Tibial nerve (tissue), 4 donors: ENCODE measurements around the gene ITIH3.

ENCODE experiments used
- CTCF ChIP-seq, 5 experiments: fragments of 200-600 bp in 3 of 5; fragments of 450-650 bp in 2 of 5; sonication (generic) in 3 of 5; IDR thresholded peaks; one replicate each; pipeline ENCODE4 v1.5.1; 2016 to 2019; ENCODE audit warnings: antibody characterized with exemption in 5 of 5, mild to moderate bottlenecking in 3 of 5, moderate library complexity in 2 of 5
- EP300 ChIP-seq, 2 donors: sonication (generic); formaldehyde crosslinking; IDR thresholded peaks; one replicate each; pipeline ENCODE4 v1.6.1; 2017; ENCODE audit warnings: antibody characterized with exemption in 2 of 2, mild to moderate bottlenecking in 1 of 2
- POLR2A ChIP-seq, 2 donors: fragments of 450-650 bp; IDR thresholded peaks; one replicate each; pipeline ENCODE4 v1.6.1; 2017; ENCODE audit warnings: antibody characterized with exemption in 2 of 2, mild to moderate bottlenecking in 2 of 2, moderate library complexity in 2 of 2

- TF ChIP-seq CTCF (IDR thresholded peaks at IDR 0.05) (no peak), EP300 (IDR thresholded peaks at IDR 0.05) (no peak), POLR2A (IDR thresholded peaks at IDR 0.05) (no peak)
Observed at GRCh38 chr3:52829906-52830463, 35.4 kb downstream of the ITIH3 start.
